Mesenchymal stem cell (in vitro differentiated cells and primary cell): ENCODE data around the gene ZIC4.

Source experiments
- DNase-seq: peaks from one replicate; pipeline ENCODE4 v3.0.0-alpha.2; 2013
- H2AFZ ChIP-seq: one replicate; pipeline ENCODE4 v1.6.1; 2013; ENCODE audit warnings: low read depth, mild to moderate bottlenecking, control low read depth, inconsistent platforms, low read length, moderate library complexity
- H2AK5ac ChIP-seq: 2 replicates; pipeline ENCODE4 v1.6.1; 2013; ENCODE audit warnings: low read length, moderate library complexity, mild to moderate bottlenecking, inconsistent platforms; ENCODE audit not compliant: severe bottlenecking
- H2BK120ac ChIP-seq: one replicate; pipeline ENCODE4 v1.6.1; 2013; ENCODE audit warnings: low read depth, mild to moderate bottlenecking, inconsistent platforms, low read length, moderate library complexity
- H2BK12ac ChIP-seq, 2 experiments: one replicate each; pipeline ENCODE4 v1.6.1; 2013; ENCODE audit warnings: inconsistent platforms in 2 of 2, low read length in 2 of 2, mild to moderate bottlenecking in 2 of 2, moderate library complexity in 2 of 2, control low read depth in 1 of 2
- H2BK15ac ChIP-seq: one replicate; pipeline ENCODE4 v1.6.1; 2013; ENCODE audit warnings: mild to moderate bottlenecking, low read depth, inconsistent platforms; ENCODE audit not compliant: poor library complexity, severe bottlenecking
- H2BK5ac ChIP-seq: 2 replicates; pipeline ENCODE4 v1.6.1; 2013; ENCODE audit warnings: low read depth, mild to moderate bottlenecking, low read length, control low read depth, inconsistent platforms; ENCODE audit not compliant: poor library complexity, severe bottlenecking
- H3K14ac ChIP-seq, 2 experiments: one replicate each; pipeline ENCODE4 v1.6.1; 2013; ENCODE audit warnings: inconsistent platforms in 2 of 2, low read length in 2 of 2, control low read depth in 1 of 2, mild to moderate bottlenecking in 1 of 2, moderate library complexity in 1 of 2
- H3K18ac ChIP-seq, 2 experiments: one replicate each; pipeline ENCODE4 v1.6.1; 2013; ENCODE audit warnings: inconsistent platforms in 2 of 2, low read length in 2 of 2, control low read depth in 1 of 2, low read depth in 1 of 2, mild to moderate bottlenecking in 1 of 2
- H3K23ac ChIP-seq, 2 experiments: one replicate each; pipeline ENCODE4 v1.6.1; 2013; ENCODE audit warnings: inconsistent platforms in 2 of 2, low read length in 2 of 2, mild to moderate bottlenecking in 2 of 2, moderate library complexity in 2 of 2, control low read depth in 1 of 2
- H3K27ac ChIP-seq: 2 replicates; pipeline ENCODE4 v1.5.1; 2013; ENCODE audit warnings: mild to moderate bottlenecking, moderate library complexity, low read length, control low read depth, inconsistent platforms; ENCODE audit not compliant: poor library complexity, severe bottlenecking
- H3K27me3 ChIP-seq, 2 experiments: 2 replicates each; pipeline versions ENCODE4 v1.6.1 to v1.7.0; 2013; ENCODE audit warnings: low read length in 2 of 2, mild to moderate bottlenecking in 2 of 2, moderate library complexity in 2 of 2, control low read depth in 1 of 2, inconsistent platforms in 1 of 2; ENCODE audit not compliant: control insufficient read depth in 1 of 2, insufficient read depth in 1 of 2
- H3K36me3 ChIP-seq, 2 experiments: 2 replicates each; pipeline versions ENCODE4 v1.6.1 to v1.7.0; 2013; ENCODE audit warnings: low read length in 2 of 2, control low read depth in 1 of 2, inconsistent platforms in 1 of 2, low read depth in 1 of 2, mild to moderate bottlenecking in 1 of 2; ENCODE audit not compliant: insufficient read depth in 2 of 2, control insufficient read depth in 1 of 2
- H3K4ac ChIP-seq, 2 experiments: one replicate each; pipeline ENCODE4 v1.6.1; 2013; ENCODE audit warnings: inconsistent platforms in 2 of 2, low read length in 2 of 2, mild to moderate bottlenecking in 2 of 2, moderate library complexity in 2 of 2, control low read depth in 1 of 2, low read depth in 1 of 2
- H3K4me1 ChIP-seq: 2 replicates; pipeline ENCODE4 v1.6.1; 2013; ENCODE audit warnings: low read depth, low read length, control low read depth; ENCODE audit not compliant: control insufficient read depth, insufficient read depth
- H3K4me2 ChIP-seq: 2 replicates; pipeline ENCODE4 v1.6.1; 2013; ENCODE audit warnings: low read length, mild to moderate bottlenecking, inconsistent platforms; ENCODE audit not compliant: poor library complexity, severe bottlenecking
- H3K4me3 ChIP-seq, 2 experiments: 2 replicates each; pipeline versions ENCODE4 v1.5.1 to v1.7.0; 2013; ENCODE audit warnings: low read length in 2 of 2, mild to moderate bottlenecking in 2 of 2, control low read depth in 1 of 2, low read depth in 1 of 2; ENCODE audit not compliant: insufficient read depth in 1 of 2
- H3K79me1 ChIP-seq: replicated peaks from 2 replicates; pipeline ENCODE4 v1.6.1; 2013; ENCODE audit warnings: mild to moderate bottlenecking, control low read depth, low read length, inconsistent platforms; ENCODE audit not compliant: poor library complexity, severe bottlenecking
- H3K9ac ChIP-seq: 2 replicates; pipeline ENCODE4 v1.7.0; 2013; ENCODE audit warnings: mild to moderate bottlenecking, low read length, moderate library complexity
- H3K9me3 ChIP-seq: 2 replicates; pipeline ENCODE4 v1.7.0; 2013; ENCODE audit warnings: mild to moderate bottlenecking, low read length; ENCODE audit not compliant: control insufficient read depth
- H4K8ac ChIP-seq: one replicate; pipeline ENCODE4 v1.6.1; 2013; ENCODE audit warnings: inconsistent platforms, mild to moderate bottlenecking, low read length, moderate library complexity
- H4K91ac ChIP-seq: one replicate; pipeline ENCODE4 v1.6.1; 2013; ENCODE audit warnings: mild to moderate bottlenecking, low read length, inconsistent platforms
- WGBS: methylation state at CpG from one replicate; pipeline ENCODE4 v1.1.7; 2013; ENCODE audit warnings: mixed read lengths; 5-methylcytosine and 5-hydroxymethylcytosine counted together

Gene ZIC4

DNA sequence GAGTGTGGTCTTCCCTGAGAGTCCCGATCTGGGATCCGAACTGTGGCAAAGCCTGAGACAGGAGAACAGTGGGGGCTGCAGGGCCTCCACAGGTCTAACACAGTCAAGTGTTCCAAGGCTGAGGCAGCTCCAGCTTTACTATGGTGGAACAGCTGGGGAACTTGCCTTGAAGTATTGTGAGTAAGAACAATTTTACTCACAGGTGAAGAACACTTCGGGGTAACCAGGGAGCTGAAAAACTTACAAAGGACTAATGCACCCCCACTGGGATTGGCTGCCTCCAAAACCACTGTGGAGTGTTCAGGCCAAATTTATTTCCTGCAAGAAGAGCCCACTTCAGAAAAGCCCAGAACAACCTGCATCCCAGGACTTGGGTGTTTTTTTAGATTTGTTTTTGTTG is 25.4 kb downstream of the ZIC4 start:
- Histone ChIP-seq H3K14ac (no peak overlapping the region), H2BK120ac (no peak overlapping the region), H3K9ac (no peak overlapping the region), H3K36me3 (peaks cover 0 to 4% of the 10 kb centered on the region in 2 experiments), H3K4me1 (peaks cover 6% of the 10 kb centered on the region), H2AFZ (no peak overlapping the region), H3K18ac (no peak overlapping the region), H3K4me3 (no peak overlapping the region), H4K8ac (no peak overlapping the region), H4K91ac (no peak overlapping the region), H2BK12ac (no peak overlapping the region), H3K4me2 (no peak overlapping the region), H2BK15ac (no peak overlapping the region), H3K9me3 (peaks cover 6% of the 10 kb centered on the region), H2BK5ac (no peak overlapping the region), H2AK5ac (no peak overlapping the region), H3K4ac (no peak overlapping the region), H3K27me3 (peaks cover 38 to 99% of the 10 kb centered on the region in 2 experiments), H3K23ac (no peak overlapping the region), H3K79me1 (no peaks in the 10 kb centered on the region), H3K27ac (no peak overlapping the region)
- WGBS = 18% methylated on average over 3 of the region's 3 CpGs
- no peak for DNase-seq

DNA sequence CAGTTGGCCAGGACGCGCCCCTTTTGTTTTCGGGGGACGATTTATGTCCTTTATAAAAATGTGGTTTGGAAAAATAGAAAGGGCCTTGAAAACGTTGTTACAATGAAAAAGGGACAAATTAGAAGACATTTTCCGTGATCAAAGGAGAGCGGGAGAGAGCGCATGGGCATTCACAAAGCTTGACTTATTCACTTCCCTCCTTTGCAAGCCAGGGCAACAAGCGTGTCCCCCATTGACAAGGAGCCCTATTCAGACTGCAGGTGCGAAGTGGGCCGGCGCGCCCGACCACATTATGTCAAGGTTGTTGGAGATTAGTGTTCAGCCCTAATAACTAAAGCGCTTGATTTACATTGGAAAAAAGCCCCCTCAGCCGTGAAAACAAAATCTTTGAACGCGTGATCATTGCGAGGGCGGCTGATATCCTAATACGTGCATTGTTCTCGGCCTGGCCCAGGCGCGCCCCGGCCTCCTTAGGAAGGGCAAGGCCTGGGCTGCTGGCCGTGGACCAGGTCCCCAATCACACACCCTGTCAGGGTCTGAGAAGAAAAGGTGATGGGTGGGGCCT is 25.9 kb downstream of the ZIC4 start:
- Histone ChIP-seq H3K18ac (no peak overlapping the region), H3K9me3 (peaks cover 6% of the 10 kb centered on the region), H2BK12ac (no peak overlapping the region), H3K4ac (no peak overlapping the region), H2AK5ac (no peak overlapping the region), H2BK15ac (no peak overlapping the region), H3K79me1 (no peaks in the 10 kb centered on the region), H3K14ac (no peak overlapping the region), H3K4me2 (no peak overlapping the region), H3K23ac (no peak overlapping the region), H2BK120ac (no peak overlapping the region), H2AFZ (no peak overlapping the region), H3K4me1 (peaks cover 6% of the 10 kb centered on the region), H3K27ac (no peak overlapping the region), H3K36me3 (peaks cover 0 to 4% of the 10 kb centered on the region in 2 experiments), H2BK5ac (no peak overlapping the region), H4K91ac (no peak overlapping the region), H4K8ac (no peak overlapping the region), H3K9ac (no peak overlapping the region), H3K4me3 (no peak overlapping the region), H3K27me3 (peaks cover 38 to 99% of the 10 kb centered on the region in 2 experiments)
- 25% methylated on average over 26 of the region's 26 CpGs for WGBS
- no peak for DNase-seq

DNA sequence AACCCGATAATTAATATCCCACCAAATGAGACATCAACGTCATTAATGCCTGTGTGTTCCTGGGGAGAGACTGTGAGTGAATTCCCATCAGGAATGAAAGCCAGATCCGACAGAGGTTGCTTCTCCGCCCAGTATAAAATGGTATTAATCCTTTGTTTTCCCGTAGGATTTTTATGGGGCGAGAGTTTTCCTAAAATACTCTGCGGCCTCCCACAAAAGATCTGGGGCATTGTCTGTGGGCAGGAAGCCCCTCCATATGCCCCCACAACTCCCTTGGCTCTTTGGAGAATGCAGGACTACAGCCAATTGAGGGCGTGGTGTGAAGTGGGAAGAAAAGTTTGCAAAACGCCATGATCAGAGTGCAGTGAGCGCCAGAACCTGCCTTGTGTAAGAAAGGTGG is 26.7 kb downstream of the ZIC4 start:
- 1% methylated on average over 9 of the region's 10 CpGs for WGBS
- peaks cover 46 to 99% of the 10 kb centered on the region in 2 experiments for H3K27me3 ChIP-seq
- H3K18ac ChIP-seq = no peak overlapping the region
- H2AFZ ChIP-seq = no peak overlapping the region
- H4K91ac ChIP-seq = no peak overlapping the region
- H3K9me3 ChIP-seq = peaks cover 11% of the 10 kb centered on the region
- no peak overlapping the region for H2BK5ac ChIP-seq
- no peak overlapping the region for H3K4me2 ChIP-seq
- no peak overlapping the region for H3K27ac ChIP-seq
- no peak overlapping the region for H3K14ac ChIP-seq
- H3K4me3 ChIP-seq = no peak overlapping the region
- H4K8ac ChIP-seq = no peak overlapping the region
- no peak overlapping the region for H2BK12ac ChIP-seq
- H2BK15ac ChIP-seq = no peak overlapping the region
- no peak overlapping the region for H3K4ac ChIP-seq
- H3K4me1 ChIP-seq = peaks cover 6% of the 10 kb centered on the region
- H3K9ac ChIP-seq = no peak overlapping the region
- DNase-seq = no peak
- H3K23ac ChIP-seq = no peak overlapping the region
- H3K36me3 ChIP-seq = no peaks in the 10 kb centered on the region
- no peak overlapping the region for H2AK5ac ChIP-seq
- H3K79me1 ChIP-seq = no peaks in the 10 kb centered on the region
- H2BK120ac ChIP-seq = no peak overlapping the region

DNA sequence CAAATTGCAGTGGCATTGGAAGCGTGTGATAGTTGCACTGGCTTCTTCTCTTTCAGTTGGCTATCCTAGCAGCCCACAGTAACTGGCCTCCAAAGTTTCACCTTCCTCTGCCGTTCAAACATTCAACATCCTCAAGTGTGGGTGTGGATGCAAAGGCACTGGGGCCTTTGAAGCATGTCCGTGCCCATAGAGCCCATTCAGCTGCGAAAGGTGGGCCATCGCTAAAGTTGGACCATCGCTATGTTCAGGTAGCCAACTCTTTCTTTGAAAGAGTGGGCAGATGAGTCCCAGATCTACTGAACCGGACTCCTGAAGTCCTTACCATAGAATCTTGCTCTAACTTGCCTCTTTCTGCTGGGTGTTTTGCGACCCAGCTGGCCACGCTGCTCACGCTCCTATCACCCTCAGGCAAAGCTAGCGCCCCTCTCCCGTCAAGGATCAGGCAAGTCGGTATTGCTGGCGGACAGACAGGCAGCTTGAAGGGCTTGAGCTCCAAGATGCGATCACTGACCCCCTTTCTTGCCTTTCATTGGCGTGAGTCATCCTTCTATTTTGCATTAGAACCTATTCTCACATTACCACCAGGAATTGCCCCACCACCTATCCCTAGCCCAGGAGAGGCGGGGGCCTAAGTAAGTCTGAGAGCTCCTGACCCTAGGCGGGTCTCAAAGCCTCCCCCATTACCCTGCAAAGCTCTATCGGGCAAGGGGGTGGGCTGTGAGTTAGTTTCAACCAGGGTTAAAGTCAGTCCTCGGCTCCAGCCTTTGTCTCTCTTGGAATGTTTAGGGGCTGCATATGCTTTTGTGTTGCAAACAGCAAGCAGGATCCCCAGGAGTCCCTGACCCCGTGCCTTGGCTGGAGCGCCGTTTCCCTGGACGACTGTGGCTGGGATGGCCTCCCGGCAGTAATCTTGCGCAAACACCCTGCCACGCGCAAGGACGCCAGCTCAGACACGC is 28.7 kb downstream of the ZIC4 start:
- H3K4me3 ChIP-seq = no peak overlapping the region
- 1% methylated on average over 28 of the region's 30 CpGs for WGBS
- no peak overlapping the region for H2BK15ac ChIP-seq
- H3K14ac ChIP-seq = no peak overlapping the region
- no peak overlapping the region for H4K91ac ChIP-seq
- peaks cover 66 to 99% of the 10 kb centered on the region in 2 experiments for H3K27me3 ChIP-seq
- H2BK120ac ChIP-seq = no peak overlapping the region
- no peak overlapping the region for H2AK5ac ChIP-seq
- no peak overlapping the region for H2AFZ ChIP-seq
- H3K23ac ChIP-seq = no peak overlapping the region
- no peak overlapping the region for H3K27ac ChIP-seq
- H3K18ac ChIP-seq = no peak overlapping the region
- H3K4me1 ChIP-seq = peaks cover 6% of the 10 kb centered on the region
- peak overlapping the region; percentile 5 for H4K8ac ChIP-seq
- H2BK12ac ChIP-seq = no peak overlapping the region
- peaks cover 13% of the 10 kb centered on the region for H3K9me3 ChIP-seq
- H3K36me3 ChIP-seq = no peaks in the 10 kb centered on the region
- no peaks in the 10 kb centered on the region for H3K79me1 ChIP-seq
- peak overlapping the region; percentile 63 for H3K4me2 ChIP-seq
- no peak overlapping the region for H3K9ac ChIP-seq
- no peak for DNase-seq
- no peak overlapping the region for H2BK5ac ChIP-seq
- H3K4ac ChIP-seq = no peak overlapping the region
